ENCODE results near the gene MAGT1.
"Not testable (repeated sequence)": the region's sequence is repeated elsewhere in the genome, so short reads cannot be mapped to it uniquely, and the experiment has no call there.

MAGT1 gene

DNA sequence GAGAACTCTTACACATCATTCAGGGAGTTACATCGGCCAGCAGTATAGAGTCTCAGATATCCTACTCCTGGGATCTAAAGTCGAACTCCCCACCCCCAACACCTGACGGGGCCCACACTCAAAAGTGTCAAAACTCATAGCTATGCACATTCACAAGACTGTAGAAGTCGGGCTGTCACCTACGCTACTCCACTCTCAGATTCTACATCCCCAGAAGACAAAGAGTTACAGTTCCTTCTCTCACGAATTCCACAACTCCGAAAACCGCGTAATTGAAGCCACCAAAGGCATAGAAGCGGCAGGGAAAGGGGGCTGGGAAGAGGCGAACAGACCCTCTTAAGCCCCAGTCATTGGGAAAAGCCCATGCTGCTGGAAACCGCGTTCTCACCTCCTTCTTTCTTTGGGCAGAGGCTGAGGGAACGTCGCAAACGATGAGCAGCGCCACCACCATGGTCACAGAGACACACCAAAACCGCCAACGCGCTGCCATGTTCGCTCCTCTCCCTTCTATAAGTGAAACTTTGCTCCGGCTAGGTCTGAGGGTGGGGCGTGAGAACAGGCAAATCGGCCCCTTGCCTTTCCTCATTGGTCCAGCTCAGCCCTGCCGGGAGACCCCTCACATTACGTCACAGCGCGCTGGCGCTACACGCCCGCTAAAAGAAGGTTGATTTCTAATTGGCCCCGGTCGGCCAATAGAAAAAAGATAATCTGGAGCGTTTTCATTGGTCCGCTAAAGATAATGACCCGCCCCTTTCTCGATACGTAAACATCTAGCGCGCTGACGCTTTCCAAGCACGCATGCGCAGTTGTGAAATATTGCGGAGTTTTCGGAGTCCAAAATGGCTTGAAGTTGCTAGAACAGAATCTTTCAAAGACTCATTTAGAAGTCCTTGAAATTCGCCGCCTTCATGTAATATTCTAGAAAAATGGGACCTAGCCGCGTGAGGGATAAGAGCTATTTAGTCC lies at the start of gene MAGT1:
Gene MAGT1 (minus strand): TSS at position 515 of the 966 bp plus-strand sequence. CDS start 25 bp downstream, at position 490.
- peak; percentile 78 for DNase-seq

DNA sequence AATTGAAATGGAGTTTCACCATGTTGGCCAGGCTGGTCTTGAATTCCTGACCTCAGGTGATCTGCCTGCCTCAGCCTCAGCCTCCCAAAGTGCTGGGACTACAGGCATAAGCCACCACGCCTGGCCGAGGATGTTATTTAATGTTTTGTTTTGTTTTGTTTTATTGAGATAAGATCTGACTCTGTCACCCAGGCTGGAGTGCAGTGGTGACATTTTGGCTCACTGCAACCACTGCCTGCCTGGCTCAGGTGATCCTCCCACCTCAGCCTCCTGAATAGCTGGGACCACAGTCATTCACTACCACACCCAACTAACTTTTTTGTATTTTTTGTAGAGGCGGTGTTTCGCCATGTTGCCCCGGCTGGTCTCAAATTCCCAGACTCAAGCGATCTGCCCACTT lies 49.8 kb upstream of the MAGT1 start:
- not testable (repeated sequence) for DNase-seq

DNA sequence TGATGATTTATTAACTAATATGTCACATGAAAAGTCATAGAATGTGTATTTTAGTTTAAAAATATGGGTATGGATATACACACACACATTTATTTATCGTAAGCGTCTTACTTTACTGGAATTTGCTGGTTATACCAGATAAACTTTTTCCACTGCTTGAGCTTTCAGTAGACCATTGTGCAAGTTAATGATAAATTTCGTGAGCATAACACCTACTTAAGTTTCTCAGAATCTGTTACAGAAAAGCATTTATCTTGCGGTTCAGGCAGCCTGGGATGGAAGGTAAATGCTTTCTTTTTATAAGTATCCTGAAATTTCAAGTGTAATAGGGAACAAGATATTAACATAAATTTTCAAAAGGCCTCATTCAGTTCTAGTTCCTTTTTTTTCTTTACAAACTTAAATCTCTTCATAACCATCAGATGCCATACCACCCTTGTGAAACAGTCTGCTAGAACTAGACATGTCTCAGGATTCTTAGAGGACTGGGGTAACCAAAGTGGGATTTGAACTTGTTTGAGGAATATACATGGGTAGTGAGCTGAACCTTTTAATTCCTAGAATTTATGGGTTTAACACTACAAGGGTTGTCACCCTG lies 42.9 kb upstream of the MAGT1 start:
- no peak for DNase-seq

DNA sequence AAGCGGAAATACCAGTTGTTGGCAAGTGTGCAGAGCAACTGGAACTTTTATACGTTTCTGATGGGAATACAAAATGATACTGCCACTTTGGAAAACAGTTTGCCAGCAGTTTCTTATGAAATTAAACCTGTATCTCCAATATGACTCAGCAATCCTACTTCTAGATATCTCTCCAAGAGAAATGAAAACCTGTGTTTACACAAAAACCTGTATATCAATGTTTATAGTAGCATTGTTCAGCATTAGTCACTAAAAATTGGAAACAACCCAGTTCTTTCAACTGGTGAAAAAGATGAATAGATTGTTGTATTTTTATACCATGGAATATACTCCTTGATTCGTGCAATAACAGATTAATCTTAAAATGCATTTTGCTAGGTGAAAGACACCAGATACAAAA lies 42.1 kb upstream of the MAGT1 start:
- DNase-seq = no peak

DNA sequence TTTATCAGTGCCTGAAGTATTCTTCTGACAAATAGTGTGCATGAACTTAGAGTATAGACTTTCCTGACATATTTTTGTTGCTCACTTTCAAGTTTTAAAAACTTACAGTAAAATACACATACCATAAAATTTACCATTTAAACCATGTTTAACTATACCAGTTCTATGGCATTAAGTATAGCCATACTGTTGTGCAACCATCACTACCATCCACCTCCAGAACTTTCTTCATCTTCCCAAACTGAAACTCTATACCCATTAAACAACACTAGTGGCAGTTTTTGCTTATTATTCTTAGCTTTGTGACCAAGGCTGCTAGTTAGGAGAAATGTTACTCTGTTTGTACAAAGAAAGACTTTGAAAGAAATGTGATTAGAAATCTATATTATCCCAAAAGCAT lies 41.1 kb upstream of the MAGT1 start:
- DNase-seq = no peak

DNA sequence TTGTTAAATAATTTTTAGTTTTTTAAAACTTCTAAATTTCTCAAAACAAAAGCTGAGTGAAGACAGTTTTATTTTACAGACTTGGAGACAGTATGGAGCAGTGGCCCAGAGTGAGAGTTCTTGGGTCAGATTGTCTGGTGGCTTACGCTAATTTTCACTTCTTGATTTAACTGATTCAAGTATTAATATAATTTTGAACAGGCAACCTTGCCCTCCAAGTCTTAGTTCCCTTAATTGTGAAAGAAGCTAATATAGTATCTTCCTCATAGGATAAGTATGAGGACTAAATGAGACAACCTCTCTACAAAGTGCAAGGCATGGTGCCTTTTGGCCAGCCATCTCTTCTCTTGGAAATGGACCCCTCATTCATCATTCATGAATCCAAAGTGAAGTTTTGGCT lies 40.7 kb upstream of the MAGT1 start:
- no peak for DNase-seq

DNA sequence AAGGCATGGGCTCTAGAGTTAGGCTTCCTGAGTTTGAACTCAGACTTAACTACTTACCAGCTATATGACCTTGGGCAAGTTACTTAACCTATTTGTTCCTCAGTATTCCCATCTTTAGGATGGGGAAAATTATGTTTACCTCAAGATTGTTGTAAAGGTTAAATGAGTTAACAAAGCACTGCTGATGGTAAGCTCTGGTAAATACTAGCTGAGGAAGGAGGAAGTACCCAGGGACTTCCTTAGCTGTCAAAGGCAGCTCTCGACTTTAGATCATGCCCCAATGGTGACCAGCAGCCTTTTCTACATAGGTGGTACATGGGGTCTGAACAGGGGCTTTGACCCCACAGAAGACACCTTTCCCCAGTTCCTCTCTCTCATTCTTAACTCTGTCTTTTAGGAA lies 35.3 kb upstream of the MAGT1 start:
- no peak for DNase-seq

DNA sequence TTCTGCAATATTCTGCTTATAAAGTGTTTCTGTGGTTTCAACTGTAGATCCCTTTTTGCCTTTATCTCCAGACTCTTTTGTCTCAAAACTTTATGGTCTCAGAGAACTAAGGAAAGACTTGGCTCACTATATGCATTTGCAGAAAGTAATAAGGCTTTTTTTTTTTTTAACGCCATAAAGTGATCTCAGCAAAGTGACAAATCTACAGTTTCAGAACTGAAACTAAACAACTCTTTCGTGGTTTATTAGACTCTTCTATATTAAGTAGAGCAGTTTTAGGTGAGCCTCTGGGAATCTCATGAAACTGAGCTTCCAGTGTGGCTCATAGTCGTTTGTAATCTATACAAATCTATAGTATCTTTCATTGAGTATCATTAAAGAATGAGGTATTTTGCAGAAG lies 30.5 kb upstream of the MAGT1 start:
- DNase-seq = no peak

DNA sequence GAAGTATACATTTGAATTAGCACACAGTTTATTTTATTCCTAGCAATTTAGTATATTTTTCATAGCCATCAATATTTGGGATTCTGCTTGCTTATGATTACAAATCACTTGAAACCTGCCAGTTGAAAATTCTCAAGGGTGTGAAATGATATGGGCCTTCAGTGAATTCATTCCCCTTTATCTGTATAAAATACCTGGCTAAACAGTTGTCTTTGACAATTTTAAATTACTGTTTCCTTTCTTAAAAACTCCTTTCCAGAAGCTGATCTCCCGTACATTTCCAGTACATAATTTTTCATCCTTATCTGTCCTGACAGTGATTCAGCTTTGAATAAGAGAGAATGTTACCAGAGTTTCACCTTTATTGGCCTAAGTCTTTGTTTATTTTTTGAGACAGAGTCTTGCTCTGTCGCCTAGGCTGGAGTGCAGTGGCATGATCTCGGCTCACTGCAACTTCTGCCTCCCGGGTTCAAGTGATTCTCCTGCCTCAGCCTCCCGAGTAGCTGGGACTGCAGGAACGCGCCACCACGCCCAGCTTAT lies 29.2 kb upstream of the MAGT1 start:
- no peak for DNase-seq

DNA sequence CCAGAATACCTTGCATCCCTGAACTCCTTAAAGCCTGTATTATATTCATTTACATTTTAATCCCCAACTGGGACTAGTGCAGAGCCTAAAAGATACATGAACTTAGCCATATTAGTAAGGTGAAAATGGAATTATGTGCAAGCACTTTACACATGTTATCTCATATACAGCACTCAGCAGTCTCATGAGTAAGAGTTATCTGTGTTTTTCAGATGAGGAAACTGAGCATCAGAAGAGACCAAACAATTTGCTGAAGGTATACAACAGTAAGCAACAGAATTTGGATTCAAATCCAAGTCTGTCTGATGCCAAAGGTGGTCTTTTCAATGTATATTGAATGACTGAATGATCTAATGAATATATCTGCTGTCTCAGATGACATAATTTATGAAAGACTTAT lies 27.6 kb upstream of the MAGT1 start:
- DNase-seq = no peak

DNA sequence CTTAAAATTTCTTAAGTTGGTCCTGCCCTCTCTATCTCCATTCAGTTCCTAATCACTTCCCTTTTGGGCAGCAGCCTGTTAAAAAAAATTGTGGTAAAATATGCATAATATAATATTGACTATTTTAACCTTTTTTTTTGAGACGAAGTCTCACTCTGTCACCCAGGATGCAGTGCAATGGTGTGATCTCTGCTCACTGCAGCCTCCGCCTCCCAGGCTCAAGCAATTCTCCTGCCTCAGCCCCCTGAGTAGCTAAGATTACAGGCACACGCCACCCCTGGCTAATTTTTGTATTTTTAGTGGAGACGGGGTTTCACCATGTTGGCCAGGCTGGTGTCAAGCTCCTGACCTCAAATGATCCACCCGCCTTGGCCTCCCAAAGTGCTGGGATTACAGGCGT lies 24.1 kb upstream of the MAGT1 start:
- DNase-seq = not testable (repeated sequence)

DNA sequence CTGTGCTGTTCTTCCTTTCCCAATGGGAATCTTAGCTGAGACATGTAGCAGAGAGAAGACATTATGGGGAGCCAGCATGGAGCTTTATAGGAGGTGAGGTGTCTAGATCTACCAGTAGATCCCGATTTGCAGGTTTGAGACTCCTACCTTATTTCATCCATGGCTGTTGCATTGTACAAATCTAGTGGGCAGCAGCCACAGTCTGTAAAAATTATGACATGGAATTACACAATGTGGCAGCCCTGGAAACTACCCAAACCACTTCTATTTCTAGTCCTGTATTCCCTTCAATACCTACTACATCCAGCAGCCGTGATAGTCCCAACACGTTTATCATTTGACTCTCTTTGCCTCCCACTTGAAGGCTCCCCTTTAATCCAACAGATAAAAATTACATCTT lies 23.3 kb upstream of the MAGT1 start:
- no peak for DNase-seq

DNA sequence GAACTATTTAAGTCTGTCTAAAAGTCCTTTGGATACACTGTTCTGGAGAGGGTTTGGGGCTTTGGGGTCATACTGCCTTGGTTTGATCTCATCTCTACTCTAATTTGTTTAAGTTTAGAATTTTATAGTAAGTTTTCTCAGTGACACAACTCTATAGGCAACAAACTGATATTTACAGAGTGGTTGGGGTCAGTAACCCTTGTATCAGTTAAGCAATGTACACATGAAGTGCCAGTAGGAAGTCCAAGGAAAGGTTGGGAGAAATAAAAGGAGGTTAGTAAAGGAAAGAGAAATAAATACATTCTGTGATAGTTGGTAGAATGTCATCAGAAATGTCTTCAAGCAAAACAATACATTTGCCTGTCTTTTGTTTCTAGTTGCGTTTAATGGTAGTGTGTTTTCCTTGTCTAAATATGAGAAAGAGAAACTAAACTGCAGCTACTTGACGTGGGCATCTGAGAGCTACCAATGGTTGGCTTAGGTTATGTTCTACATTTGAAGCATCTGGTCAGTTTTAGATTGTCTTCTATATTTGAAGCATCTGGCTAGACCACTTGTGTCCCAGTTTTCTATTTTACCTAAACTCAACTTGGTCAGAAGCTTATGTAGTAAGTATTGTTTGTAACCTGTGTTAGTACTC lies 22.2 kb upstream of the MAGT1 start:
- DNase-seq = no peak

DNA sequence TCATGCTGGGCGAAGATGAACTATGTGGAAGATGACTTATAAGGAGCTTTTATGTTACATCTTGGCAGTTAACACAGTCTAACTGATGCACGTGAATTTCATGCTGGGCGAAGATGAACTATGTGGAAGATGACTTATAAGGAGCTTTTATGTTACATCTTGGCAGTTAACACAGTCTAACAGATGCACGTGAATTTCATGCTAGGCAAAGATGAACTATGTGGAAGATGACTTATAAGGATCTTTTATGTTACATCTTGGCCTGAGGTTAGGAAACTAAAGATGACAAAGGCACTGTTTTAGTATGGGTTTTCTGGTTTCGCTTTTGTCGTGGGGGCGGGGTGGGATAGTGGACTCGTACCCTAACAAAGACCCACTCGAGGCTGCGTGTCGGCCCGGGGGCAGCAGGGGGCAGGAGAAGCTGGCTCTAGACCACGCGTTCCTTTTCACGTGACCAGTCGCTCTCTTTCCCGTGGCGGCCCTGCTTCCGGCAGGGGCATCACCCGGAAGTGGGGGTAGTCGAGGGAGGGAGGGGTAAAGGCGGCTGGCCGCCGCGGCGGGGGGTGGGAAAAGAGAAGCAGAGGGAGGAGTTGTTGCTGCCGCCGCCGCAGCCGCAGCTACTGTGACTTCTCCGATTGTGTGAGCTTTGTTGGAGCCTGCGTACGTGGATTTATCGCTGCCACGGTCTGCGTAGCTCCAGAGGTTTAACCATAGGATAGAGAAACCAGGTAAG lies 15.0 kb upstream of the MAGT1 start, which contains the start of gene ATP7A:
Gene ATP7A (plus strand): TSS at position 586 of the 733 bp plus-strand sequence. CDS start 60,949 bp downstream, outside the sequence.
- DNase-seq = peak; percentile 34

DNA sequence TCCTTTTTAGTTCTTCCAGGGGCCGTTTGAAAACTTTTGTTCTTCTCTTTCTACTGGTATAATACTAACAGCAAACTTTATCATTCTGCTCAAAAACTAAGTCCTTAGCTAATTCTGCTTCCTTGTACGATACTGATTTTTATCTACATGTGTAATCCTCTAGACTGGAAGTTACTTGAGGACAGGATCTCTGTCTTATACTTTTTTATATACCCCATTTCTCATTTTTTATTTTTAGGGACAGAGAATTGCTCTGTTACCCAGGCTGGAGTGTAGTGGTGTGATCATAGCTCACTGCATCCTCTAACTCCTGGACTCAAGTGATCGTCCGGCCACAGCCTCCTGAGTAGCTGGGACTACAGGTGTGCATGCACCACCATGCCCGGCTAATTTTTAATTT lies 6.3 kb upstream of the MAGT1 start:
- DNase-seq = no peak

DNA sequence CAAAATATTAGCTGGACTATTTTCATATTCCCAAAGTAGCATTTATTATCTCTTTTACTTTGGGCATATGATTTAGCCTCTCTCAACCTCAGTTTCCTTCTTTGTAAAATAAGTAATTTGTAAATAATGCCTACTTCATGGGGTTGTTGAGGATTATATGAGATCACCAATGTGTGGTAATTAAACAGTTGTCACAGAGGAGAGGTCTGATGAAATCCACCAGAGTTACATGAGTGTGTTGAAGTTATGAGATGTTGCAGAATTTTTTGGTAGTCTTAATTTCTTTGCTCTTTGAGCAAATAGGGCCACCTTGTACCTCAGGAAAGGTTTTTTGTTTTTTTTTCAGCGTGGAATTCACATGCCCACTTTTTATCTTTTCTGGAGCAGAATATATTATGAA lies 5.5 kb upstream of the MAGT1 start:
- DNase-seq = no peak

DNA sequence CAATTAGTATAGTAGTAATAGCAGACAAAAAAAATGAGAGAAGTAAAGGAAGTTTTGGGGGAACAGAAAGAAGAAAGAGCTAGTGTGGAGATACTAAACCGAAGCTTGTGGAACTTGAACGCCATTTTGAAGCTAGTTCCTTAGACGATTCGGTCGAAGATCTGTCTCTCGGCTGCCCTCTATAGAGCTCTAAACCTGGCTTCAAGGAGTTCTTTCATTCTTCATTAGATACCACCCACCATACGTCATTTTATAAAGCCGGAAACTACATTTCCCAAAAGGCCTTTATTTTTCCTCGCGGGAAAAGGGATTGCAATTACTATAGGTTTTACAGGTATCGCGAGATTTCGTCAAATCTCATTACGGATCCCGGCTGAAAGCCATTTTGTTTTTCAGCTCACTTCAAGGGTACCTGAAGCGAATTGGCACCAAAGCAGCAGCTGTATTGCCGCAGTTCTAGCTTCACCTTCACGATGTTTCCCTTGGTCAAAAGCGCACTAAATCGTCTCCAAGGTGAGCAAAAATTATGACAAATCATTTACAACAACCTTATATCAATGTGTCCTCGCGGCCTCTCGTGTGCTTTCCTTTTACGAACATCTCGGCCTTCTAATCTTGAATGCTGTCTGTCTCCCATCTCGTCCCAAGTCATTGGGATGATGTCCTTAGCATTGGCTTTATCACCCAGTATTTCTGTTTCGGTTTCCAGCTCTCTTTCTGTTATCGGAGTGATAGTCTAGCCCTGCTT lies 4.0 kb upstream of the MAGT1 start, which contains the start of gene COX7B:
Gene COX7B (plus strand): TSS at position 388 of the 748 bp plus-strand sequence. CDS start 86 bp downstream, at position 474.
- no peak for DNase-seq

DNA sequence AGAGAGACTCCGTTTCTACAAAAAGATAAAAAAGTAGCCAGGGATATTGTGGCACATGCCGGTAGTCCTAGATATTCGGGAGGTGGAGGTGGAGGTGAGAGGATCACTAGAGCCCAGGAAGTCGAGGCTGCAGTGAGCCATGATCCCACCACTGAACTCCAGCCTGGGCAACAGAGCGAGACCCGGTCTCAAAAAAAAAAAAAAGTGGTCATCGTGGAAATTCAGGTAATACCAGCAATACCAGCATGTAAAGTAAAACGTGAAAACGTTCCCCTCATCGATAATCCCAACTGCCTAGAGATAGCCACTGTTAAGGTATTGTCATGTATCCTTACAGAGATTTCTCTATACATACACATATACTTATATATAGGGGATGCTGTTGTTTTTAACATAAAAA lies 1.5 kb downstream of the MAGT1 start:
- DNase-seq = no peak

DNA sequence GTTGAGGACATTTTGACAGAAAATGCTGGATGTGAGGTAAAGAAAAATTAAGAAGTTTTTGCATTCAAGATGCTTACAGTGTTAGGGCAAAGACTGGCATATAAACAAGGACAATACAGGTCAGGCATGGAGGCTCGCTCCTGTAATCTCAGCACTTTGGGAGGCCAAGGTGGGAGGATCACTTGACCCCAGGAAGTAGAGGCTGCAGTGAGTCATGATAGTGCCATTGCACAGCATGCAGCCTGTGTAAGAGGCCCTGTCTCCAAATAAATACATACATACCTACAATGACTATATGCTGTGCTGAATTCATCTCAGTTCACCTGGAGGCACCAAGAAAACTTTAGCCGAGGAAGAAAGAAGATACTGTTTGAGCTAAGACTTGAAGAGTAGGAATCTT lies 2.3 kb downstream of the MAGT1 start:
- no peak for DNase-seq

DNA sequence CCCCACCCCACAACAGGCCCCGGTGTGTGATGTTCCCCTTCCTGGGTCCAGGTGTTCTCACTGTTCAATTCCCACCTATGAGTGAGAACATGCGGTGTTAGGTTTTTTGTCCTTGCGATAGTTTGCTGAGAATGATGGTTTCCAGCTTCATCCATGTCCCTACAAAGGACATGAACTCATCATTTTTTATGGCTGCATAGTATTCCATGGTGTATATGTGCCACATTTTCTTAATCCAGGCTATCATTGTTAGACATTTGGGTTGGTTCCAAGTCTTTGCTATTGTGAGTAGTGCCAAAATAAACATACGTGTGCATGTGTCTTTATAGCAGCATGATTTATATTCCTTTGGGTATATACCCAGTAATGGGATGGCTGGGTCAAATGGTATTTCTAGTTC lies 13.8 kb downstream of the MAGT1 start:
- DNase-seq = not testable (repeated sequence)

DNA sequence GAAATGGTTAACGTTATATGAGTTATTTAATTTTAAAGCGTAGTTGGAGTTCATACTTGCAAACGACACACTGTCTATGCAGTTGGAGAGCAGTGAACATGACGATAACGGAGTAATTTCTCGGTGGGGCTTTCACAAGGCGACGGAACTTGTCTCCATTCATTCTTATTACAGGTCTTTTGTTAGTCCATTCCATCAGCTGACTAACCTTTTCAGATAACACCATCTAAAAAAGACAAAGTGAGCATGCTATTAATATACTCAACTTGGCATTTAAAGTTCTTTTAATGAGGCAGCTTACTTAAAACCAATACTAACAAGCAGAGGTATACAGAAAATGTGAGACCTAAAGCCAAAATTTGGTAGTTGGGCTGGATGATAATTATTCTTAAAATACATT lies 19.9 kb downstream of the MAGT1 start:
- no peak for DNase-seq

DNA sequence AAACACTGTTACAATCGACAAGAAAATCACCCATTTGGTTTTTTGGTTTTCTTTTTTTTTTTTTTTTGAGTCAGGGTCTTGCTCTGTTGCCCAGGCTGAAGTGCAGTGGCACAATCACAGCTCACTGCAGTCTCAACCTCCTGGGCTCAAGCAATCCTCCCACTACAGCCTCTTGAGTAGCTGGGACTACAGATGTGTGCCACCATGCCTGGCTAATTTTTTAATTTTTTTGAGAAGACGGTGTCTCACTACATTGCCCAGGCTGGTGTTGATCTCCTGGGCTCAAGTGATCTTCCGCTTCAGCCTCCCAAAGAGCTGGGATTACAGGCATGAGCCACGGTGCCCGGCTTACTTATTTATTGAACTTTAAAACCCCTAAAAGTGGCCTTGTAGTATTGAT lies 63.7 kb downstream of the MAGT1 start:
- not testable (repeated sequence) for DNase-seq
